Peyer's patch (tissue), 4 donors: Measurements from ENCODE around the gene MMP17. TPM values are rescaled to one million over a fixed set of nuclear protein-coding genes. Genes with fewer than 3 reads are reported as not detected.

Source experiments
- DNase-seq, 3 donors: peaks; one replicate each; pipeline ENCODE4 v3.0.0-alpha.2; 2017 to 2019
- H3K27ac ChIP-seq, 4 donors: fragments of 200-600 bp; sonication (generic); one replicate each; pipeline ENCODE4 v1.5.1; 2016 to 2019
- H3K27me3 ChIP-seq, 2 donors: fragments of 200-600 bp; sonication (generic); one replicate each; pipeline ENCODE4 v1.5.1; 2019
- H3K36me3 ChIP-seq, 3 donors: fragments of 200-600 bp; sonication (generic); one replicate each; pipeline ENCODE4 v1.5.1; 2016 to 2019
- H3K4me1 ChIP-seq, 4 donors: fragments of 200-600 bp; sonication (generic); one replicate each; pipeline ENCODE4 v1.5.1; 2016 to 2019
- H3K4me3 ChIP-seq, 4 donors: fragments of 200-600 bp; sonication (generic); 1 replicate in 3 of 4; 2 replicates in 1 of 4; pipeline ENCODE4 v1.5.1; 2016 to 2019; ENCODE audit warnings: mild to moderate bottlenecking in 1 of 4
- H3K9me3 ChIP-seq, 4 donors: fragments of 200-600 bp; sonication (generic); one replicate each; pipeline ENCODE4 v1.5.1; 2016 to 2019; ENCODE audit warnings: mild to moderate bottlenecking in 1 of 4
- CTCF ChIP-seq, 6 experiments: fragments of 450-650 bp in 4 of 6; fragments of 200-600 bp in 2 of 6; sonication (generic) in 1 of 6; IDR thresholded peaks; one replicate each; pipeline ENCODE4 v1.5.1; 2017 to 2019; ENCODE audit warnings: antibody characterized with exemption in 6 of 6, mild to moderate bottlenecking in 3 of 6, moderate library complexity in 1 of 6
- POLR2A ChIP-seq, 2 donors: fragments of 450-650 bp; IDR thresholded peaks; one replicate each; pipeline ENCODE4 v1.5.1; 2017; ENCODE audit warnings: antibody characterized with exemption in 2 of 2, mild to moderate bottlenecking in 2 of 2, moderate library complexity in 2 of 2
- total RNA-seq, 4 donors: library from RNA; depleted of rRNA; stranded (reverse); fragments of >200 nt; gene quantifications; one replicate each; pipeline ENCODE4 v1.1.0, GENCODE V29; 2016

MMP17 gene
- total RNA-seq, 4 donors from 2014 or later = 4.0 to 32.2 (median 5.3) TPM; not detected in 1

- no peak overlapping the region for H3K4me3 ChIP-seq
- TF ChIP-seq POLR2A (IDR thresholded peaks at IDR 0.05) = no peak
- TF ChIP-seq CTCF (IDR thresholded peaks at IDR 0.05) = no peak
These were observed 5.2 kb downstream of the MMP17 start for GRCh38 chr12:131833288-131833895.

GRCh38 chr12:131833896-131834641 lies 5.9 kb downstream of the MMP17 start:
- no peaks in the 10 kb centered on the region for H3K36me3 ChIP-seq
- H3K9me3 ChIP-seq = no peaks in the 10 kb centered on the region
- peaks cover 0 to 7% of the 10 kb centered on the region in 2 donors for H3K27me3 ChIP-seq
- H3K27ac ChIP-seq = no peak overlapping the region
- peak in 1 of 3 donors; percentile 40 for DNase-seq
- peaks cover 0 to 35% (median 14%) of the 10 kb centered on the region in 4 donors for H3K4me1 ChIP-seq
- TF ChIP-seq CTCF (IDR thresholded peaks at IDR 0.05) (peak in 2 of 6 experiments; percentile 5 to 7), POLR2A (IDR thresholded peaks at IDR 0.05) (no peak)
- H3K4me3 ChIP-seq = no peak overlapping the region

More at GRCh38 chr12:131833288-131833895, 5.2 kb downstream of the MMP17 start:
- Histone ChIP-seq H3K27ac (no peak overlapping the region), H3K36me3 (no peaks in the 10 kb centered on the region), H3K9me3 (no peaks in the 10 kb centered on the region), H3K27me3 (peaks cover 0 to 12% of the 10 kb centered on the region in 2 donors), H3K4me1 (peaks cover 0 to 41% (median 17%) of the 10 kb centered on the region in 4 donors)
- DNase-seq = no peak

GRCh38 chr12:131834798-131835615 lies 6.8 kb downstream of the MMP17 start:
- Histone ChIP-seq H3K4me3 (no peak overlapping the region), H3K27me3 (peaks cover 0 to 6% of the 10 kb centered on the region in 2 donors), H3K4me1 (peaks cover 0 to 25% (median 8%) of the 10 kb centered on the region in 4 donors), H3K36me3 (no peaks in the 10 kb centered on the region), H3K27ac (no peak overlapping the region), H3K9me3 (no peaks in the 10 kb centered on the region)
- no peak for DNase-seq
- no peak for TF ChIP-seq POLR2A (IDR thresholded peaks at IDR 0.05)
- no peak for TF ChIP-seq CTCF (IDR thresholded peaks at IDR 0.05)

- Histone ChIP-seq H3K36me3 (no peaks in the 10 kb centered on the region), H3K27me3 (peaks cover 0 to 6% of the 10 kb centered on the region in 2 donors), H3K4me1 (peaks cover 0 to 18% (median 4%) of the 10 kb centered on the region in 4 donors), H3K27ac (no peak overlapping the region), H3K9me3 (no peaks in the 10 kb centered on the region), H3K4me3 (no peak overlapping the region)
- TF ChIP-seq POLR2A (IDR thresholded peaks at IDR 0.05) (no peak), CTCF (IDR thresholded peaks at IDR 0.05) (no peak)
- no peak for DNase-seq
These were observed 7.5 kb downstream of the MMP17 start for GRCh38 chr12:131835616-131836171.

GRCh38 chr12:131836193-131836592 lies 8.0 kb downstream of the MMP17 start:
- Histone ChIP-seq H3K27me3 (peaks cover 0 to 6% of the 10 kb centered on the region in 2 donors), H3K36me3 (no peaks in the 10 kb centered on the region), H3K4me3 (no peak overlapping the region), H3K27ac (no peak overlapping the region), H3K9me3 (no peaks in the 10 kb centered on the region), H3K4me1 (peaks cover 0 to 13% (median 1%) of the 10 kb centered on the region in 4 donors)
- peak in 1 of 6 experiments; percentile 31 for TF ChIP-seq CTCF (IDR thresholded peaks at IDR 0.05)
- TF ChIP-seq POLR2A (IDR thresholded peaks at IDR 0.05) = no peak
- DNase-seq = peak in 1 of 3 donors; percentile 30
